IPS DF 6.9 (cell line): ENCODE measurements around the gene FLCN.
"Not testable (repeated sequence)": the region's sequence is repeated elsewhere in the genome, so short reads cannot be mapped to it uniquely, and the experiment has no call there.

ENCODE experiments used
- DNase-seq: peaks from one replicate; pipeline ENCODE4 v3.0.0-alpha.2; 2013; ENCODE audit warnings: low read depth, low spot score
- H3K27ac ChIP-seq: one replicate; pipeline ENCODE4 v1.5.1; 2013; ENCODE audit warnings: low read length, control low read depth
- H3K27me3 ChIP-seq: 2 replicates; pipeline ENCODE4 v1.6.1; 2013; ENCODE audit warnings: mild to moderate bottlenecking, low read length; ENCODE audit not compliant: control insufficient read depth, insufficient read depth
- H3K36me3 ChIP-seq: 2 replicates; pipeline ENCODE4 v1.6.1; 2013; ENCODE audit warnings: low read length; ENCODE audit not compliant: control insufficient read depth, insufficient read depth
- H3K4me1 ChIP-seq: 2 replicates; pipeline ENCODE4 v1.6.1; 2013; ENCODE audit warnings: low read length; ENCODE audit not compliant: control insufficient read depth, insufficient read depth
- H3K4me3 ChIP-seq: 2 replicates; pipeline ENCODE4 v1.5.1; 2013; ENCODE audit warnings: mild to moderate bottlenecking, low read length
- H3K9me3 ChIP-seq: 2 replicates; pipeline ENCODE4 v1.6.1; 2013; ENCODE audit warnings: low read length, inconsistent platforms; ENCODE audit not compliant: control insufficient read depth, insufficient read depth
- WGBS: extraction: QIAGEN DNeasy Blood & Tissue Kit; methylation state at CpG from one replicate; pipeline ENCODE4 v1.1.7; 2013; ENCODE audit warnings: mixed read lengths, missing lambda C conversion rate; ENCODE audit not compliant: insufficient read length, insufficient coverage; 5-methylcytosine and 5-hydroxymethylcytosine counted together

Gene FLCN

GRCh38 chr17:17258011-17258410 lies 21.0 kb upstream of the FLCN start:
- no peaks in the 10 kb centered on the region for H3K4me1 ChIP-seq
- no peak for DNase-seq
- H3K9me3 ChIP-seq = no peaks in the 10 kb centered on the region
- no peak overlapping the region for H3K27ac ChIP-seq
- H3K4me3 ChIP-seq = no peak overlapping the region
- peaks cover 14% of the 10 kb centered on the region for H3K36me3 ChIP-seq
- no CpG with 5 or more reads among the region's 7 CpGs for WGBS
- H3K27me3 ChIP-seq = no peaks in the 10 kb centered on the region

- no CpG with 5 or more reads among the region's 1 CpG for WGBS
- H3K27me3 ChIP-seq = no peaks in the 10 kb centered on the region
- H3K36me3 ChIP-seq = peaks cover 21% of the 10 kb centered on the region
- H3K9me3 ChIP-seq = no peaks in the 10 kb centered on the region
- no peak for DNase-seq
- no peaks in the 10 kb centered on the region for H3K4me1 ChIP-seq
- no peak overlapping the region for H3K27ac ChIP-seq
- H3K4me3 ChIP-seq = no peak overlapping the region
Measured at GRCh38 chr17:17256316-17256715, 19.3 kb upstream of the FLCN start.

- H3K4me3 ChIP-seq, H3K27ac ChIP-seq, H3K9me3 ChIP-seq, H3K4me1 ChIP-seq, DNase-seq, H3K27me3 ChIP-seq: not testable (repeated sequence)
- peaks cover 21% of the 10 kb centered on the region for H3K36me3 ChIP-seq
- WGBS = no CpG with 5 or more reads among the region's 11 CpGs
Measured at GRCh38 chr17:17255689-17256088, 18.7 kb upstream of the FLCN start.

GRCh38 chr17:17254036-17254435 lies 17.1 kb upstream of the FLCN start:
- Histone ChIP-seq H3K36me3 (peaks cover 15% of the 10 kb centered on the region; the same call in 1 of the 2 replicates), H3K27ac (no peak overlapping the region), H3K4me1 (no peaks in the 10 kb centered on the region), H3K4me3 (no peak overlapping the region), H3K27me3 (no peaks in the 10 kb centered on the region), H3K9me3 (no peaks in the 10 kb centered on the region)
- DNase-seq = no peak
- WGBS = no CpG with 5 or more reads among the region's 3 CpGs

- peaks cover 16% of the 10 kb centered on the region; the same call in 1 of the 2 replicates for H3K36me3 ChIP-seq
- no peak for DNase-seq
- no peak overlapping the region for H3K27ac ChIP-seq
- no peak overlapping the region for H3K4me3 ChIP-seq
- no CpG with 5 or more reads among the region's 3 CpGs for WGBS
- no peaks in the 10 kb centered on the region for H3K27me3 ChIP-seq
- no peaks in the 10 kb centered on the region for H3K4me1 ChIP-seq
- no peaks in the 10 kb centered on the region for H3K9me3 ChIP-seq
Measured at GRCh38 chr17:17253406-17253805, 16.4 kb upstream of the FLCN start.

- WGBS = no CpG with 5 or more reads among the region's 9 CpGs
- H3K36me3 ChIP-seq = peaks cover 27% of the 10 kb centered on the region; the same call in 1 of the 2 replicates
- H3K4me1 ChIP-seq = no peaks in the 10 kb centered on the region
- H3K9me3 ChIP-seq = no peaks in the 10 kb centered on the region
- no peak overlapping the region for H3K27ac ChIP-seq
- H3K4me3 ChIP-seq = no peak overlapping the region
- no peaks in the 10 kb centered on the region for H3K27me3 ChIP-seq
- no peak for DNase-seq
Measured at GRCh38 chr17:17252149-17252661, 15.2 kb upstream of the FLCN start.

- no peaks in the 10 kb centered on the region for H3K27me3 ChIP-seq
- no peaks in the 10 kb centered on the region for H3K9me3 ChIP-seq
- H3K4me1 ChIP-seq = no peaks in the 10 kb centered on the region
- H3K4me3 ChIP-seq = no peak overlapping the region
- H3K36me3 ChIP-seq = peaks cover 14% of the 10 kb centered on the region; the same call in 1 of the 2 replicates
- H3K27ac ChIP-seq = no peak overlapping the region
- WGBS = no CpG with 5 or more reads among the region's 3 CpGs
- no peak for DNase-seq
Measured at GRCh38 chr17:17246879-17247278, 9.9 kb upstream of the FLCN start.

GRCh38 chr17:17243163-17243562 lies 6.2 kb upstream of the FLCN start:
- no peak for DNase-seq
- no peaks in the 10 kb centered on the region for H3K4me1 ChIP-seq
- WGBS = no CpG with 5 or more reads among the region's 6 CpGs

GRCh38 chr17:17242246-17242645 lies 5.3 kb upstream of the FLCN start:
- Histone ChIP-seq H3K36me3 (0 out of 2 replicates have a peak, but pooled peaks cover 2% of the 10 kb centered on the region), H3K4me3 (no peak overlapping the region), H3K27ac (no peak overlapping the region), H3K9me3 (no peaks in the 10 kb centered on the region), H3K27me3 (no peaks in the 10 kb centered on the region), H3K4me1 (no peaks in the 10 kb centered on the region)
- no peak for DNase-seq
- WGBS = no CpG with 5 or more reads among the region's 7 CpGs

More at GRCh38 chr17:17243163-17243562, 6.2 kb upstream of the FLCN start:
- Histone ChIP-seq H3K27ac (no peak overlapping the region), H3K4me3 (no peak overlapping the region), H3K9me3 (no peaks in the 10 kb centered on the region), H3K27me3 (no peaks in the 10 kb centered on the region), H3K36me3 (peaks cover 10% of the 10 kb centered on the region; the same call in 1 of the 2 replicates)

GRCh38 chr17:17241656-17242055 lies 4.7 kb upstream of the FLCN start:
- no peak for DNase-seq
- Histone ChIP-seq H3K36me3 (no peaks in the 10 kb centered on the region), H3K27me3 (no peaks in the 10 kb centered on the region), H3K9me3 (no peaks in the 10 kb centered on the region), H3K4me3 (no peak overlapping the region), H3K27ac (no peak overlapping the region), H3K4me1 (no peaks in the 10 kb centered on the region)
- no CpG with 5 or more reads among the region's 10 CpGs for WGBS

- no peak overlapping the region for H3K4me3 ChIP-seq
- WGBS = no CpG with 5 or more reads among the region's 1 CpG
- H3K27me3 ChIP-seq = no peaks in the 10 kb centered on the region
- DNase-seq = no peak
- no peaks in the 10 kb centered on the region for H3K9me3 ChIP-seq
- H3K36me3 ChIP-seq = no peaks in the 10 kb centered on the region
- H3K4me1 ChIP-seq = 0 out of 2 replicates have a peak, but pooled peaks cover 2% of the 10 kb centered on the region
- no peak overlapping the region for H3K27ac ChIP-seq
Measured at GRCh38 chr17:17239832-17240231, 2.9 kb upstream of the FLCN start.
